Transverse colon (tissue), 4 donors: ENCODE data around the gene GRM3. TPM values are rescaled to one million over a fixed set of nuclear protein-coding genes. Genes with fewer than 3 reads are reported as not detected.

Experiments used
- DNase-seq: peaks from one replicate; pipeline ENCODE4 v3.0.0-alpha.2; 2019
- H3K27ac ChIP-seq, 4 donors: fragments of 200-600 bp; sonication (generic); 2 replicates each; pipeline ENCODE4 v1.5.1; 2016 to 2018; ENCODE audit warnings: inconsistent platforms in 4 of 4
- H3K27me3 ChIP-seq: fragments of 200-600 bp; sonication (generic); 2 replicates; pipeline ENCODE4 v1.5.1; 2017; ENCODE audit warnings: inconsistent platforms
- H3K36me3 ChIP-seq, 4 donors: fragments of 200-600 bp; sonication (generic); 2 replicates each; pipeline ENCODE4 v1.5.1; 2017 to 2019; ENCODE audit warnings: inconsistent platforms in 4 of 4
- H3K4me1 ChIP-seq, 4 donors: fragments of 200-600 bp; sonication (generic); 2 replicates each; pipeline ENCODE4 v1.5.1; 2017 to 2020; ENCODE audit warnings: inconsistent platforms in 4 of 4
- H3K4me3 ChIP-seq, 4 donors: fragments of 200-600 bp; sonication (generic); 1 replicate in 1 of 4; 2 replicates in 3 of 4; pipeline versions ENCODE4 v1.5.1 to v1.6.1; 2017 to 2019; ENCODE audit warnings: inconsistent platforms in 4 of 4
- H3K9me3 ChIP-seq, 2 donors: fragments of 200-600 bp; sonication (generic); 2 replicates each; pipeline ENCODE4 v1.5.1; 2017 to 2019; ENCODE audit warnings: inconsistent platforms in 2 of 2
- CTCF ChIP-seq, 5 experiments: fragments of 200-600 bp in 3 of 5; fragments of 450-650 bp in 2 of 5; sonication (generic) in 3 of 5; IDR thresholded peaks; 1 replicate in 2 of 5; 2 replicates in 3 of 5; pipeline ENCODE4 v1.5.1; 2016 to 2017; ENCODE audit warnings: antibody characterized with exemption in 5 of 5, inconsistent platforms in 3 of 5, mild to moderate bottlenecking in 2 of 5, moderate library complexity in 1 of 5
- EP300 ChIP-seq: sonication (generic); formaldehyde crosslinking; IDR thresholded peaks from one replicate; pipeline ENCODE4 v1.6.1; 2017; ENCODE audit warnings: antibody characterized with exemption, low read depth
- POLR2A ChIP-seq: fragments of 450-650 bp; IDR thresholded peaks from one replicate; pipeline ENCODE4 v1.6.1; 2016; ENCODE audit warnings: antibody characterized with exemption, mild to moderate bottlenecking, moderate library complexity
- POLR2AphosphoS5 ChIP-seq, 3 donors: sonication (generic); formaldehyde crosslinking; IDR thresholded peaks; one replicate each; pipeline ENCODE4 v1.6.1; 2016; ENCODE audit warnings: antibody characterized with exemption in 3 of 3
- WGBS, 2 donors: methylation state at CpG; one replicate each; pipeline ENCODE4 v1.1.5; 2018; ENCODE audit warnings: low coverage in 1 of 2; 5-methylcytosine and 5-hydroxymethylcytosine counted together
- in situ Hi-C, 4 donors: fragments of 200-750 bp; cut with MboI; loops; one replicate each; pipeline versions ENCODE4 v1.15.0 to v1.15.1; 2017; ENCODE audit warnings: low sequenced_read_pairs in 3 of 4, low pct_ligation_motif_present in 1 of 4, low pct_unique_long_range_greater_than_20kb in 1 of 4
- intact Hi-C: fragments of 100-400 bp; cut with DNase I; formaldehyde crosslinking; loops from one replicate; pipeline ENCODE4 v1.15.1; 2023; ENCODE audit warnings: low total_unique reads
- total RNA-seq, 4 donors: library from RNA; depleted of rRNA; stranded (reverse); fragments of >200 nt; gene quantifications; one replicate each; pipeline ENCODE4 v1.1.0, GENCODE V29; 2016

Gene GRM3
- total RNA-seq, 4 donors from 2014 or later = not detected

GRCh38 chr7:86648169-86648568 is 4.5 kb downstream of the GRM3 start:
- Histone ChIP-seq H3K27me3 (peaks cover 39% of the 10 kb centered on the region), H3K4me3 (no peak overlapping the region), H3K36me3 (no peaks in the 10 kb centered on the region), H3K27ac (no peak overlapping the region), H3K4me1 (peaks cover 0 to 6% (median 0%) of the 10 kb centered on the region in 4 donors), H3K9me3 (no peaks in the 10 kb centered on the region)
- TF ChIP-seq POLR2A (no peak), CTCF (IDR thresholded peaks at IDR 0.05) (no peak), EP300 (no peak), POLR2AphosphoS5 (IDR thresholded peaks at IDR 0.05) (no peak)
- intact Hi-C loops (no loop called here), in situ Hi-C loops (no loop called here)
- no peak for DNase-seq
- 48 to 67% methylated on average over 1 of the region's 1 CpG for WGBS, 2 donors

DNA sequence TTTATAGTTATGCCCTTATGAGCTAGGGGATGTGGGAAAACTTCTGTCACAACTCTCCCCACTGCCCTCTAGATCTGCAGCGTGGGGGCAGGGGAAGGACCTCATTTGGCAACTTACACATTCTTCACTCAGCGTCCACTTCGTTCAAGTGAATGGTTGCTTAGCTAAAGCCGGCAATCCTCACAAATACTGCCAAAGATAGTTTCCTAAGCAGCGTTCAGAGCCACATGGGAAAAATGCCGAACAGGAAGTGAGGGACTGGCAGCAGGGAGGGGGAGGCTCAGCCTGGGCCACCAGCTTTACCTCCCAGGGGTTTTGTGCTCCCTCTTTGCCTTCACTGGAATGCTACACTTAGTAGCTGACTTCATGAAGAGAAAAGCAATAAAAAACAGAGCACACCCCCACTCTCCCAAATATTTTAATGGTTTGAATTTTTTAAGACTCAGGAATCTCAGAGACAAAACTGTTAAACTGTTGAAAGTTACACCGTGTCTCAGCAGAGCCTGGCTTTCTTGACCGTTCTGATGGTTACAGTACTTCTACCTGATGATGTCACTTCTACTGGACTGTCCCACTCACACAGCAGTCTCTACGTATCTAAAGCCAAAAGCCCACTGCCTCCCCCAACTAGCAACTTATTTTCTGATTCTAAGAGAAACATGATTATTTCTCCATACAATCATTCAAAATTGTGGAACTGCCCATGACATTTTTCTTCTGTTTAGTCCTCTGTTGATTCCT is 10.4 kb downstream of the GRM3 start:
- TF ChIP-seq EP300 = no peak
- no peak for TF ChIP-seq POLR2A
- in situ Hi-C loops (loop anchor here in 1 of 4 donors (25.0 kb wide), 1 partner anchor 258 kb away; no protein-coding TSS in a partner anchor), intact Hi-C loops (loop anchor here (1.0 kb wide), 1 partner anchor 28 kb away; no protein-coding TSS in a partner anchor)
- Histone ChIP-seq H3K36me3 (no peaks in the 10 kb centered on the region), H3K27me3 (no peaks in the 10 kb centered on the region), H3K4me1 (no peaks in the 10 kb centered on the region), H3K4me3 (no peak overlapping the region), H3K27ac (no peak overlapping the region), H3K9me3 (no peaks in the 10 kb centered on the region)
- 47 to 52% methylated on average over 7 to 9 of the region's 9 CpGs for WGBS, 2 donors
- no peak for DNase-seq

DNA sequence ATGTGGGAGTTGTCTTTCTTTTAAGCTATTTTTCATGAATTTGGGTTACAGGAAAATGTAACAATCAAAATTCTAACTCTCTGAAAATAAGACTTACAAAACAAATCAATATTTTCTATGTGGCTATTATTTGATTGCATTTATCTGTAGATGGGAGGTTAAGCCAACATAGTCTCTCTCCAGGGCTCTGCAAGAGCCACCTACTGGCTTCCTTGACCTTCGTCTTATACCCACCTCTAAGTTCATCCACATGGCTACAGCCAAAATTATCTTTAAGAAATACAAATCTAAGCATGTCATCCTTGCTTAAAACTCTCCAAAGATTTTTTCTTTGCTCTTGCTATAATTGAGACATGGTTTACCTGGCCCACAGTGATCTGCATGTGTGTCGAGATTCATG is 14.2 kb downstream of the GRM3 start:
- 70 to 81% methylated on average over 2 of the region's 2 CpGs for WGBS, 2 donors
- Histone ChIP-seq H3K4me1 (no peaks in the 10 kb centered on the region), H3K27me3 (no peaks in the 10 kb centered on the region), H3K4me3 (no peak overlapping the region), H3K36me3 (no peaks in the 10 kb centered on the region), H3K9me3 (no peaks in the 10 kb centered on the region), H3K27ac (no peak overlapping the region)
- no peak for TF ChIP-seq CTCF (IDR thresholded peaks at IDR 0.05)
- no peak for TF ChIP-seq EP300
- no peak for TF ChIP-seq POLR2AphosphoS5 (IDR thresholded peaks at IDR 0.05)
- no peak for TF ChIP-seq POLR2A
- no peak for DNase-seq
- in situ Hi-C loops = loop anchor here in 1 of 4 donors (25.0 kb wide), 1 partner anchor 254 kb away; no protein-coding TSS in a partner anchor
- intact Hi-C loops = no loop called here

DNA sequence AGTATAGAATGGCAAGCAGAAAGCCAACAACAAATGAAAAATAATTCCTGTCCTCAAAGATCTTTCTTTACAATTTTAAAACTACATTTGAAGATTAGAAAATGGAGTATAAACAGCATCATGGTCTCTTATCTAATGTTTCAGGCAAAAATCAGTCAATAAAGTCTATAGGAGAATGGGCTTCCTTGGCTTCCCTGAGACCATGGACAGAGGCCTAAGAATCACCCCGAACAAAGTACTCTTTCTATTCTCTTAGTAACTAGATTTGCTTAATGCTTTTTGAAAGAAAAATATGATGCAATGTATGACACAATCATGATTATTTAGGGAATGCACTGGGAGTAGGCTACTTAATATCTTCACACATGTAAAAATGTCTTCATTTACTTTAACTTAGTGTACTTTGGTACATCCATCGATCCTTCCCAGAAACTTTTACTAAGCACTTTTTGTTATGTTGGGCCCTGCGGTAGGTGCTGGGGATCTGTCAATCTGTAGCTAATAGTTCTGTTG is 17.3 kb downstream of the GRM3 start:
- 81 to 84% methylated on average over 3 of the region's 3 CpGs for WGBS, 2 donors
- in situ Hi-C loops (loop anchor here in 1 of 4 donors (25.0 kb wide), 1 partner anchor 251 kb away; no protein-coding TSS in a partner anchor), intact Hi-C loops (no loop called here)
- Histone ChIP-seq H3K36me3 (no peaks in the 10 kb centered on the region), H3K27ac (no peak overlapping the region), H3K4me3 (no peak overlapping the region), H3K9me3 (no peaks in the 10 kb centered on the region), H3K4me1 (no peaks in the 10 kb centered on the region), H3K27me3 (no peaks in the 10 kb centered on the region)
- TF ChIP-seq POLR2A (no peak), EP300 (no peak), POLR2AphosphoS5 (IDR thresholded peaks at IDR 0.05) (no peak), CTCF (IDR thresholded peaks at IDR 0.05) (no peak)
- DNase-seq = no peak
